B cell (primary cell): ENCODE results near the gene AGRN. TPM values are rescaled to one million over a fixed set of nuclear protein-coding genes. Genes with fewer than 3 reads are reported as not detected.

Experiments used
- ATAC-seq: fragments of 200-7000 bp; cut with Tn5 transposase; one replicate; pipeline ENCODE4 v1.10.0; 2021; ENCODE audit warnings: low read depth, mild to moderate bottlenecking, moderate number of reproducible peaks, moderate library complexity
- CTCF ChIA-PET: fragments of 350-600 bp; sonication (Branson Sonifier 250); formaldehyde crosslinking; loops from one replicate; lab custom pipeline; 2021; ENCODE audit warnings: antibody characterized with exemption, inconsistent platforms; lab: Charles Lee
- POLR2A ChIA-PET: fragments of 350-600 bp; sonication (Branson Sonifier 250); formaldehyde crosslinking; loops from one replicate; lab custom pipeline; 2021; ENCODE audit warnings: antibody characterized with exemption; lab: Charles Lee
- DNase-seq: peaks from one replicate; pipeline ENCODE4 v3.0.0; 2013
- H2AFZ ChIP-seq: 2 replicates; pipeline ENCODE4 v1.6.1; 2012; ENCODE audit warnings: mild to moderate bottlenecking, low read depth, low read length; ENCODE audit not compliant: insufficient read depth, poor library complexity, severe bottlenecking
- H3K27ac ChIP-seq, 2 donors: 1 replicate in 1 of 2; 2 replicates in 1 of 2; pipeline ENCODE4 v1.5.1; 2012 to 2013; ENCODE audit warnings: low read length in 2 of 2, mild to moderate bottlenecking in 2 of 2, moderate library complexity in 1 of 2
- H3K27me3 ChIP-seq, 4 experiments: fragments of 200-600 bp in 1 of 4; sonication (generic) in 1 of 4; replicated peaks in 1 of 4; 1 replicate in 2 of 4; 2 replicates in 2 of 4; pipeline versions ENCODE4 v1.6.1 to v1.7.0; 2013 to 2016; ENCODE audit warnings: low read length in 3 of 4, mild to moderate bottlenecking in 2 of 4, mixed read lengths in 1 of 4, moderate library complexity in 1 of 4; ENCODE audit not compliant: insufficient read depth in 4 of 4, control insufficient read depth in 3 of 4; ENCODE audit errors: control extremely low read depth in 1 of 4
- H3K36me3 ChIP-seq, 2 experiments: replicated peaks in 1 of 2; 1 replicate in 1 of 2; 2 replicates in 1 of 2; pipeline versions ENCODE4 v1.6.1 to v1.7.1; 2013; ENCODE audit warnings: low read length in 1 of 2; ENCODE audit not compliant: insufficient read depth in 2 of 2, control insufficient read depth in 1 of 2; ENCODE audit errors: control extremely low read depth in 1 of 2, extremely low read depth in 1 of 2
- H3K4me1 ChIP-seq, 2 donors: fragments of 200-600 bp in 1 of 2; sonication (generic) in 1 of 2; 1 replicate in 1 of 2; 2 replicates in 1 of 2; pipeline versions ENCODE4 v1.5.1 to v1.6.1; 2013 to 2017; ENCODE audit warnings: low read length in 2 of 2; ENCODE audit not compliant: control insufficient read depth in 2 of 2, insufficient read depth in 2 of 2
- H3K4me2 ChIP-seq: replicated peaks from 2 replicates; pipeline ENCODE3; 2012; ENCODE audit warnings: mild to moderate bottlenecking, low read depth, low read length; ENCODE audit not compliant: poor library complexity, severe bottlenecking
- H3K4me3 ChIP-seq, 5 experiments: fragments of 200-600 bp in 1 of 5; sonication (generic) in 1 of 5; 1 replicate in 3 of 5; 2 replicates in 2 of 5; pipeline versions ENCODE4 v1.5.1 to v1.7.0; 2011 to 2016; ENCODE audit warnings: low read length in 4 of 5, mild to moderate bottlenecking in 4 of 5, low read depth in 2 of 5, control low read depth in 1 of 5, moderate library complexity in 1 of 5; ENCODE audit not compliant: insufficient read depth in 1 of 5; ENCODE audit errors: control extremely low read depth in 1 of 5, extremely low read depth in 1 of 5
- H3K79me2 ChIP-seq: fragments of 200-600 bp; sonication (generic); one replicate; pipeline ENCODE4 v1.6.0; 2016; ENCODE audit warnings: low read length; ENCODE audit not compliant: control insufficient read depth, insufficient read depth
- H3K9ac ChIP-seq: fragments of 200-600 bp; sonication (generic); 2 replicates; pipeline ENCODE4 v1.6.1; 2017; ENCODE audit warnings: mild to moderate bottlenecking, low read length, moderate library complexity
- H3K9me3 ChIP-seq, 3 donors: one replicate each; pipeline versions ENCODE4 v1.6.1 to v1.7.1; 2013; ENCODE audit warnings: low read length in 2 of 3; ENCODE audit not compliant: control insufficient read depth in 2 of 3, insufficient read depth in 1 of 3; ENCODE audit errors: control extremely low read depth in 1 of 3
- H4K20me1 ChIP-seq: 2 replicates; pipeline ENCODE4 v1.6.0; 2012; ENCODE audit warnings: mild to moderate bottlenecking, low read length; ENCODE audit not compliant: insufficient read depth, control insufficient read depth, poor library complexity, severe bottlenecking
- H3K27ac Mint-ChIP-seq: one replicate; pipeline ENCODE4 v1.8.0; 2021; ENCODE audit warnings: mixed read lengths
- H3K27me3 Mint-ChIP-seq: one replicate; pipeline ENCODE4 v1.8.0; 2021; ENCODE audit warnings: mixed read lengths
- H3K4me1 Mint-ChIP-seq: one replicate; pipeline ENCODE4 v1.8.0; 2021; ENCODE audit warnings: mixed read lengths
- H3K4me3 Mint-ChIP-seq: one replicate; pipeline ENCODE4 v1.8.0; 2021; ENCODE audit warnings: mixed read lengths
- H3K9me3 Mint-ChIP-seq: one replicate; pipeline ENCODE4 v1.8.0; 2022; ENCODE audit warnings: mixed read lengths; ENCODE audit not compliant: insufficient read depth
- CTCF ChIP-seq: fragments of 200-600 bp; IDR thresholded peaks from one replicate; pipeline ENCODE4 v1.8.0; 2022; ENCODE audit warnings: antibody characterized with exemption, mild to moderate bottlenecking
- EZH2 ChIP-seq: IDR thresholded peaks from 2 replicates; pipeline ENCODE4 v1.6.1; 2012; ENCODE audit warnings: borderline replicate concordance, low read depth, mild to moderate bottlenecking, moderate library complexity, low read length; ENCODE audit not compliant: insufficient read depth, poor library complexity, severe bottlenecking
- WGBS: methylation state at CpG from one replicate; pipeline ENCODE4 v1.1.5; 2013; ENCODE audit warnings: missing lambda C conversion rate; ENCODE audit not compliant: insufficient coverage; 5-methylcytosine and 5-hydroxymethylcytosine counted together
- intact Hi-C: fragments of 100-400 bp; cut with micrococcal nuclease; formaldehyde crosslinking; loops from one replicate; pipeline ENCODE4 v1.10.0; 2022
- polyA plus RNA-seq: library from polyadenylated mRNA; depleted of rRNA; stranded (reverse); fragments of >200 nt; gene quantifications from 2 replicates; pipeline ENCODE4 v1.2.3, GENCODE V29; 2012
- total RNA-seq, 2 donors: library from RNA; stranded (reverse); fragments of 120-200 nt in 1 of 2; gene quantifications; 1 replicate in 1 of 2; 2 replicates in 1 of 2; pipeline versions ENCODE4 v1.2.3 to v1.2.4, GENCODE V29; 2013 to 2022

Gene AGRN
- total and polyA plus RNA-seq, 2 donors (not counting 1 experiment from before 2014, with no cell fraction given), result 7.3 to 31.3 TPM

GRCh38 chr1:1034439-1034781 is 14.5 kb downstream of the AGRN start:
- no peak for TF ChIP-seq EZH2
- H3K4me3 ChIP-seq, result peak overlapping the region in 3 of 5 experiments; percentile 9 to 48 (median 42)
- H3K9me3 Mint-ChIP-seq, result no peaks in the 10 kb centered on the region

DNA sequence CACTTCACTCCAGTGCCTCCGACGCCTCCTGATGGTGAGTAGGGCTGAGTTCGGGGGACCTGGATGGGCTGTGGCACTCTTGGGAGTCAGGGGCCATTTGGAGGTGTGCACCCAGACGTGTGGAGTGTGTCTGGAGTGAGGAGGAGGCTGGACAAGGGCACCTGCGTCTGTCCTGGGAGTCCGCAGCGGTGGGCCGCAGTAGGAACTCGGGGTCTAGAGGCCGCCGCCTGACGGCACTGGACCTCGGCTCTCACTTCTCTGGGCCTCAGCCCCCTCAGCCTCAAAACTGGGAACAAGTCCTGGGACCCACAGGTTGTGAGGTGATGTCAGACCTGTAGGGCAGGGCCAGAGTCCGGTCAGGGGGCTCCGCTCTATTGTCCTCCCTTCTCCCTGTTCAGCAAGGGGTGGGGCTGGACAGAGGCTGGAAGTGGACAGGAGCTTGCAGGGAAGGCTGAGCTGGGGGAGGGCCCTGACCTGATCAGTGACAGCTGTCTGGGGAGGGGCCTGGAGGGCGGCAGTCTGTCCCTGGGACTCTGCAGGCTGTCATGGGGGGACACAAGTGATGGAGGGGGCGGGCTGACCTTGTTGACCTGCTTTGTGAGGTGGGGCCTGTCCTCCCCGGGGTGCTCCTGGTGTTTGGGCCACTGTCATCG is 15.5 kb downstream of the AGRN start:
- H3K4me3 Mint-ChIP-seq, result peak overlapping the region; percentile 26
- Histone ChIP-seq H3K27ac (no peak overlapping the region), H3K9me3 (peaks cover 0 to 3% (median 0%) of the 10 kb centered on the region in 3 donors), H3K4me1 (peaks cover 52 to 53% of the 10 kb centered on the region in 2 donors), H3K36me3 (peaks cover 0 to 2% of the 10 kb centered on the region in 2 experiments), H3K27me3 (peaks cover 0 to 55% (median 13%) of the 10 kb centered on the region in 4 experiments), H3K4me3 (no peak overlapping the region), H4K20me1 (peaks cover 11% of the 10 kb centered on the region), H3K79me2 (no peaks in the 10 kb centered on the region), H3K9ac (no peak overlapping the region), H3K4me2 (no peak overlapping the region), H2AFZ (no peak overlapping the region)
- peaks cover 43% of the 10 kb centered on the region for H3K4me1 Mint-ChIP-seq
- no peaks in the 10 kb centered on the region for H3K9me3 Mint-ChIP-seq
- H3K27ac Mint-ChIP-seq, result peak overlapping the region; percentile 61
- DNase-seq (peak; percentile 37), ATAC-seq (no peak)
- peaks cover 21% of the 10 kb centered on the region for H3K27me3 Mint-ChIP-seq
- CTCF ChIA-PET, result interaction anchor here (5.0 kb wide), 1 partner anchor 256 kb away, joined by 26 read pairs; no protein-coding TSS in a partner anchor
- TF ChIP-seq EZH2, result no peak
- no peak for TF ChIP-seq CTCF
- WGBS, result 89% methylated on average over 19 of the region's 19 CpGs
- intact Hi-C loops, result loop anchor here (10.0 kb wide), 2 partner anchors 169 to 199 kb away; partner anchors contain the start of genes B3GALT6, SDF4 and TNFRSF18
- POLR2A ChIA-PET, result no interaction called here

More at GRCh38 chr1:1034439-1034781, 14.5 kb downstream of the AGRN start:
- Histone ChIP-seq H3K79me2 (no peaks in the 10 kb centered on the region), H3K27me3 (peaks cover 0 to 45% (median 9%) of the 10 kb centered on the region in 4 experiments), H3K4me2 (peak overlapping the region; percentile 88), H2AFZ (peak overlapping the region; percentile 50), H3K9me3 (peaks cover 0 to 3% (median 0%) of the 10 kb centered on the region in 3 donors), H3K4me1 (peaks cover 42 to 43% of the 10 kb centered on the region in 2 donors), H3K27ac (no peak overlapping the region), H3K36me3 (peaks cover 0 to 2% of the 10 kb centered on the region in 2 experiments), H3K9ac (peak overlapping the region; percentile 52), H4K20me1 (peaks cover 3% of the 10 kb centered on the region)
- ChIA-PET CTCF (interaction anchor here (1.6 to 5.0 kb wide), 3 partner anchors 25 to 257 kb away, joined by 7 to 28 read pairs (median 26); no protein-coding TSS in a partner anchor), POLR2A (interaction anchor here (2.3 kb wide), 1 partner anchor 29 kb away, joined by 27 read pairs; no protein-coding TSS in a partner anchor)
- H3K4me3 Mint-ChIP-seq, result peak overlapping the region; percentile 78
- DNase-seq (peak; percentile 51), ATAC-seq (no peak)
- H3K27me3 Mint-ChIP-seq, result peaks cover 17% of the 10 kb centered on the region
- intact Hi-C loops, result loop anchor here (5.0 to 10.0 kb wide), 3 partner anchors 170 to 273 kb away; partner anchors contain the start of genes ACAP3, B3GALT6, PUSL1 and SDF4
- WGBS, result 25% methylated on average over 30 of the region's 30 CpGs
- H3K4me1 Mint-ChIP-seq, result peaks cover 36% of the 10 kb centered on the region
- H3K27ac Mint-ChIP-seq, result peak overlapping the region; percentile 65
